SHP77 (cell line): ENCODE measurements around the gene TUBD1.
"Not testable (repeated sequence)": the region's sequence is repeated elsewhere in the genome, so short reads cannot be mapped to it uniquely, and the experiment has no call there.

Experiments used
- DNase-seq, 2 experiments: peaks; one replicate each; lab custom pipeline; 2025; lab: John Stamatoyannopoulos, UW

Gene TUBD1

GRCh38 chr17:59844884-59845594 lies 47.7 kb downstream of the TUBD1 start:
- peak in 1 of 2 experiments; percentile 19 for DNase-seq

- DNase-seq: no peak
These were observed 49.7 kb downstream of the TUBD1 start for GRCh38 chr17:59842901-59843652.

- DNase-seq: peak in 1 of 2 experiments; percentile 15
These were observed 50.9 kb downstream of the TUBD1 start for GRCh38 chr17:59841882-59842263.

- peak in 1 of 2 experiments; percentile 22 for DNase-seq
These were observed 51.5 kb downstream of the TUBD1 start for GRCh38 chr17:59841091-59841881.

GRCh38 chr17:59840329-59841090 lies 52.2 kb downstream of the TUBD1 start:
- DNase-seq: no peak

- no peak for DNase-seq
These were observed 53.0 kb downstream of the TUBD1 start for GRCh38 chr17:59839651-59840328.

- peak; percentile 36 to 39 for DNase-seq
These were observed 54.5 kb downstream of the TUBD1 start for GRCh38 chr17:59838052-59838916.

GRCh38 chr17:59837308-59838051 lies 55.3 kb downstream of the TUBD1 start:
- peak; percentile 90 to 91 for DNase-seq

GRCh38 chr17:59832883-59833379 lies 59.8 kb downstream of the TUBD1 start:
- DNase-seq: no peak

- DNase-seq: no peak
These were observed 61.8 kb downstream of the TUBD1 start for GRCh38 chr17:59830846-59831486.

- DNase-seq: no peak
These were observed 62.6 kb downstream of the TUBD1 start for GRCh38 chr17:59830007-59830630.

GRCh38 chr17:59829217-59830006 lies 63.3 kb downstream of the TUBD1 start:
- peak; percentile 72 to 80 for DNase-seq

GRCh38 chr17:59828819-59829216 lies 63.9 kb downstream of the TUBD1 start:
- not testable (repeated sequence) for DNase-seq

GRCh38 chr17:59828478-59828760 lies 64.3 kb downstream of the TUBD1 start:
- no peak for DNase-seq

GRCh38 chr17:59827721-59828477 lies 64.8 kb downstream of the TUBD1 start:
- no peak for DNase-seq

- DNase-seq: no peak
These were observed 65.9 kb downstream of the TUBD1 start for GRCh38 chr17:59826706-59827453.
